Small intestine (tissue), 7 donors: ENCODE data around the gene DHX35. TPM values are rescaled to one million over a fixed set of nuclear protein-coding genes. Genes with fewer than 3 reads are reported as not detected.
A peak's percentile ranks its signal among the peaks of the same experiment; 100 is the strongest.
"Not testable (repeated sequence)": the region's sequence is repeated elsewhere in the genome, so short reads cannot be mapped to it uniquely, and the experiment has no call there.

Experiments
- DNase-seq, 2 donors: peaks; one replicate each; pipeline versions ENCODE4 v3.0.0 to v3.0.0-alpha.2; 2013
- FAIRE-seq: peaks from 2 replicates; lab custom pipeline; 2012; peaks lifted over from hg19 to GRCh38; lab: Jason Lieb, UNC
- H3K27ac ChIP-seq, 3 donors: one replicate each; pipeline ENCODE4 v1.5.1; 2013; ENCODE audit warnings: low read length in 2 of 3, mild to moderate bottlenecking in 2 of 3, control low read depth in 1 of 3, inconsistent platforms in 1 of 3, low read depth in 1 of 3, moderate library complexity in 1 of 3
- H3K27me3 ChIP-seq, 3 donors: one replicate each; pipeline ENCODE4 v1.6.1; 2013; ENCODE audit warnings: low read length in 3 of 3, inconsistent platforms in 1 of 3; ENCODE audit not compliant: control insufficient read depth in 3 of 3, insufficient read depth in 3 of 3
- H3K36me3 ChIP-seq, 3 donors: one replicate each; pipeline ENCODE4 v1.6.1; 2013; ENCODE audit warnings: low read length in 3 of 3, inconsistent platforms in 1 of 3, low read depth in 1 of 3, mild to moderate bottlenecking in 1 of 3, moderate library complexity in 1 of 3; ENCODE audit not compliant: control insufficient read depth in 3 of 3, insufficient read depth in 2 of 3
- H3K4me1 ChIP-seq, 3 donors: one replicate each; pipeline ENCODE4 v1.6.1; 2013; ENCODE audit warnings: low read length in 2 of 3, inconsistent platforms in 1 of 3, low read depth in 1 of 3, mild to moderate bottlenecking in 1 of 3, moderate library complexity in 1 of 3; ENCODE audit not compliant: control insufficient read depth in 3 of 3, insufficient read depth in 2 of 3
- H3K4me3 ChIP-seq, 3 donors: one replicate each; pipeline ENCODE4 v1.5.1; 2013; ENCODE audit warnings: low read length in 3 of 3, control low read depth in 1 of 3, inconsistent platforms in 1 of 3, low read depth in 1 of 3, mild to moderate bottlenecking in 1 of 3, moderate library complexity in 1 of 3
- H3K9me3 ChIP-seq, 2 donors: one replicate each; pipeline ENCODE4 v1.6.1; 2013; ENCODE audit warnings: low read depth in 1 of 2, low read length in 1 of 2; ENCODE audit not compliant: control insufficient read depth in 2 of 2, insufficient read depth in 1 of 2
- WGBS, 3 donors: extraction: QIAGEN DNeasy Blood & Tissue Kit; methylation state at CpG; one replicate each; pipeline ENCODE4 v1.1.7; 2013; 5-methylcytosine and 5-hydroxymethylcytosine counted together
- polyA plus RNA-seq, 4 donors: library from polyadenylated mRNA; stranded (reverse) in 3 of 4; unstranded in 1 of 4; fragments of 200-250 nt in 3 of 4; fragments of 120-200 nt in 1 of 4; gene quantifications; one replicate each; pipeline versions ENCODE4 v1.2.1 to v1.2.3, GENCODE V29; 2013
- donor health status: healthy with polysubstance abuse.
- donor health status: control.
- donor health status: control.
- donor health status: Bipolar disorder and iron deficiency.
- donor health status: healthy.

DHX35 gene
- polyA plus RNA-seq, 4 donors = 6.5 to 10.8 (median 8.5) TPM

DNA sequence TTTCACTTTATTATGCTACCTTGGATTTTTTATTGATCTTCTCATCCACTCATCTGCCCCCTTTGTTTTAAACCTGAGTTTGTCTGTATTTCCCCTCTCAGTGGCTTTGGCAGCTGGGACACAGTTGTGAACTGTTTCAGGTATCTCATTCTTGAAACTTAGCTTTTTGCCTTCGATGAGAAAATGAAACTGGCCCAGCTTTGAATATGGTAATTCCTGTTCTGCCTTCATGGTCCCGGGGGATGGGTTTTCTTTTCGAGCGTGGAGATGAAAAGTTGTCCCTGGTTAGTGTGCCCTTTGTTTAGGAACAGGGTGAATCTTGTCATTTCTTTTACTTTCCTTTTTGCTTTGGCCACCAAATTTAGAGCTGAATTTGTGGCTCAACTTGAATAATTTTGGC, 25.6 kb downstream of the DHX35 start:
- Histone ChIP-seq H3K9me3 (no peaks in the 10 kb centered on the region), H3K36me3 (peaks cover 0 to 9% (median 2%) of the 10 kb centered on the region in 3 donors), H3K4me1 (peaks cover 0 to 7% (median 5%) of the 10 kb centered on the region in 3 donors), H3K4me3 (no peak overlapping the region), H3K27ac (no peak overlapping the region), H3K27me3 (no peaks in the 10 kb centered on the region)
- WGBS, 3 donors = 70 to 83% (median 71%) methylated on average over 4 of the region's 4 CpGs
- FAIRE-seq (no peak), DNase-seq (no peak)

DNA sequence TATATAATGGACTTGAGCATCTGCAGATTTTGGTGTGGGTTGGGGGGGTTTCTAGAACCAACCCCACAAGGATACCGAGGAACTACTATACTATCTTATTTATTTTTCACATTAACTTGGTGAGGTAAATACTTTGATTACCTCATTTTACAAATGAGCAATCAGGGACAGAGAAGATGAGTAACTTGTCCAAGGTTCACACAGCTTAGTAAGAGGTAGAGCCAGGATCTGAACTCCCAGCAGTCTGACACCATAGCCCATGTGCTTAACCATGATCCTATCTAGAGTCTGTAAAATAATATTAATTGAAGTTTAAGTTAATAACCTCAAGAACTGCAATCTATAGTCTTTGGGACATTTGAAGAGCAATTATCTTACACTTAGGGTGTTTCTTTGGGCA, 28.6 kb downstream of the DHX35 start:
- DNase-seq (peak in 1 of 2 donors; percentile 62), FAIRE-seq (no peak)
- Histone ChIP-seq H3K27ac (no peak overlapping the region), H3K36me3 (peaks cover 0 to 16% (median 2%) of the 10 kb centered on the region in 3 donors), H3K4me1 (peaks cover 0 to 7% (median 3%) of the 10 kb centered on the region in 3 donors), H3K27me3 (no peaks in the 10 kb centered on the region), H3K4me3 (no peak overlapping the region), H3K9me3 (no peaks in the 10 kb centered on the region)
- 45 to 79% (median 46%) methylated on average over 1 of the region's 1 CpG for WGBS, 3 donors

DNA sequence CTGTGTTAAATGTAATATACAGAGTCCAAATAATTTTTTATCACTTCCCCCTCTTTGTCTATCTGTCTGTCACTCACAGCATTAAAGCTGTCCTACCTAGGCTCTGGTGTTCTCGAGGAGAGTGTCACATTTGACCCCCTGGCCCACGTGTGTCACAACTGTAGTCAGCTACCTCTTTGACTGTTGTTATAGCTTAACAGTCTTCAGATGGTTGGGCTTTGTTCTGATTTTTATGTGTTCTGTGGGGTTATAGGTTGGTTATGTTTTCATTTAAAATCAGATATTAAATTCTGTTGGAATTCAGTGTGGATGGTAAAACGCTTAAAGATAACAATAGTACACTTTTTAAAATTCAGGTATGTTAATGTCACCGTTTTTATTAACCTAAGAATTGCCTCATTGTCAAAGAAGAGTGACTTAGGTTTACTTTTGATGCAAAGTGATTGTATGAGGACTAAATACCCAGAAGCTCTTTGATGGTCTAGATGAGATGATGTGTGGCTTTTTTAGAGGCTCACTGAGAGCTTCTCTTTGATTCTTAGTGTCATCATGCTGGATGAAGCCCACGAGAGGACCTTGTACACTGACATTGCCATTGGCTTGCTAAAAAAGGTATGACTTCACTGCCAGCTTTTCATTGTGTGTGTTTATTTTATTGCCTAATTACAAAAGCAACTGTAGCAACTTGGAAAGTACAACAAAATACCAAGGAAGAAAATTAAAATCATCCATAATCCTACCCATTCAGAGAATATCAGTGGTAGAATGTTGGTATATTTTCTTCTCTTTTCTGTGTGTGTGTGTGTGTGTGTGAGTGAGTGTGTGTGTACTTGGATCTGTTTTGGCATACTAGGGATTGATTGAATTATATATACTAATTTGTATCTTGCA, 29.9 kb downstream of the DHX35 start:
- peaks cover 0 to 2% (median 0%) of the 10 kb centered on the region in 3 donors for H3K4me1 ChIP-seq
- H3K27me3 ChIP-seq = no peaks in the 10 kb centered on the region
- WGBS, 3 donors = 71 to 81% (median 75%) methylated on average over 5 of the region's 5 CpGs
- DNase-seq = no peak
- H3K4me3 ChIP-seq = no peak overlapping the region
- H3K9me3 ChIP-seq = no peaks in the 10 kb centered on the region
- FAIRE-seq = no peak
- H3K36me3 ChIP-seq = peaks cover 0 to 18% (median 2%) of the 10 kb centered on the region in 3 donors
- H3K27ac ChIP-seq = no peak overlapping the region

DNA sequence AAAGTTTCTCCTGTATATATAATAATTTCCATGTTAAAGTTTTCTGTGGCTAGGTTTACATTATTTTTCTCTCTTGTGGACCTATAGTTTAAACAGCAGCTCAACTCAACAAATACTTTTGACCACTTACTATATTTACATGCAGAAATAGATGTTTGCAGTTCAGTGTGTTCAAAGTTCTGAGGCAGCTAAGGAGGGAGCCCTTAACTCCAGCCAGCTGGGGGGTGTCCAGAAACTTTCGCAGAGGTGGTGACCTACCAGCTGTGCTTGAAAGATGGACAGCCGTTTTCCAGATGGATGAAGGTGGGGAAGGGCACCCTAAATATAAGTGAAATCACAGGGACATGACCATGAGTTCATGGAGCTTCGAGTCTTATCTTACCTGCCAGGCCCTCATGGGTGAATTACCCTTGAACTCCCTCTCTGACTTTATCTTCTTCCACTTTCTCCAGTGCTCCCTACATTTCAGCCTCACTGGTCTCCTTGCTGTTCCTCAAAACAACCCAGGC, 33.4 kb downstream of the DHX35 start:
- 65 to 79% (median 75%) methylated on average over 3 of the region's 3 CpGs for WGBS, 3 donors
- DNase-seq = no peak
- no peak for FAIRE-seq
- H3K9me3 ChIP-seq = no peaks in the 10 kb centered on the region
- no peaks in the 10 kb centered on the region for H3K4me1 ChIP-seq
- H3K4me3 ChIP-seq = no peak overlapping the region
- H3K27me3 ChIP-seq = no peaks in the 10 kb centered on the region
- no peak overlapping the region for H3K27ac ChIP-seq
- peaks cover 3 to 29% (median 5%) of the 10 kb centered on the region in 3 donors for H3K36me3 ChIP-seq

DNA sequence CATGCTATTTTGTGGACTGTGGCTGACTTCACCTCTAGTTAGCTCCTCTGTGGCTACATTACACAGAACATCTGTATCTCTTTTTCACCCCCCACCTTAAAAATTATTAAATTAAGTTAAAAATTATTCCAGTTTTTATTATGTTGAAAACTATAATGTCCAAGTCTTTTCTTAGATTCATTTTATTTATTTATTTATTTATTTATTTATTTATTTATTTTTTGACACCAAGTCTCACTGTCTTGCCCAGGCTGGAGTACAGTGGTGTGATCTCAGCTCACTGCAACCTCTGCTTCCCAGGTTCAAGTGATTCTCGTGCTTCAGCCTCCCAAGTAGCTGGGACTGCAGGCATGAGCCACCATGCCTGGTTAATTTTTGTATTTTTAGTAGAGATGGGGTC, 34.7 kb downstream of the DHX35 start:
- 83 to 100% (median 96%) methylated on average over 1 of the region's 1 CpG for whole genome bisulfite sequencing, 3 donors
- not testable (repeated sequence) for H3K27ac ChIP-seq, FAIRE-seq, H3K9me3 ChIP-seq, H3K4me3 ChIP-seq, H3K27me3 ChIP-seq, DNase-seq, H3K4me1 ChIP-seq
- peaks cover 3 to 33% (median 7%) of the 10 kb centered on the region in 3 donors for H3K36me3 ChIP-seq

DNA sequence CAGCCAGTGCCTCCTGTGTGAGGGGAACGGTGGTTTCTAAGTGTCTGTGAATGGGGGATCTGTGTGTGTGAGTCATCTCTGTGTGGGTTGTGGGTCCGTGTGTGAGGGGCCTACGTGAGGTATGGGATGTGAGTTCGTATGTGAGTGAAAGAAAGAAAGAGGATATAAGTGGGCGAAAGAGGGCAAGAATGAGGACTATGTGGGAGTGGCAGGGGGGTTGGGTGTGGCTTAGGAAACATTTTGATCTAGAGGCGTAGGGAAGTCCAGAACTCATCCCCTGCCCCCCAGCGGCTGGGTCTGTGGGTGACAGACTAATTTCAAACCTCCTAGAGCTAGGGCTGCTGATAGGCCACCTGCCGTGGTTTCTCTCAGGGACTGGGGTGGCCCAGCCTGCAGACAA, 35.5 kb downstream of the DHX35 start:
- no peaks in the 10 kb centered on the region for H3K9me3 ChIP-seq
- no peak for DNase-seq
- FAIRE-seq = no peak
- no peak overlapping the region for H3K4me3 ChIP-seq
- H3K27ac ChIP-seq = no peak overlapping the region
- H3K4me1 ChIP-seq = no peaks in the 10 kb centered on the region
- H3K27me3 ChIP-seq = no peaks in the 10 kb centered on the region
- 55 to 84% (median 80%) methylated on average over 8 of the region's 8 CpGs for WGBS, 3 donors
- peaks cover 4 to 37% (median 11%) of the 10 kb centered on the region in 3 donors for H3K36me3 ChIP-seq

DNA sequence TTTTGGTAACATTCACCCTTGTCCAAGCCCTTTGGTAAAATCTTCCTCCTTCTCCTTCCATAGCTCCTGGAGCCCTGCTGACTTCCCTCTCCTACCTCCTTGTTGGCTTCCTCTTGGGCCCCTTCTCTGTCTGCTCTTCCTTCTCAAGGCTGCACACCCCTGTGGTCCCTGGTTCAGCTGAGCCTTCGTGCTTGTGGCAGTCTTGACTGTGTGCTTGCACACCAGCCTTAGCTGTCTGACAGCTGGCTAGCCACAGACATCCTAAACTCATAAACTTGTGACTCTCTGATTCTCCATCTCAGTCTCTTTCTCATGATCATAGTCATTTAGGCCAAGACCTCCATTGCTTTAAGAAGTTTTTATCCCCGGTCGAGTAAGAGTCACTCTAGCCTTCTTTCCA, 37.1 kb downstream of the DHX35 start:
- peaks cover 8 to 36% (median 16%) of the 10 kb centered on the region in 3 donors for H3K36me3 ChIP-seq
- no peak for FAIRE-seq

DNA sequence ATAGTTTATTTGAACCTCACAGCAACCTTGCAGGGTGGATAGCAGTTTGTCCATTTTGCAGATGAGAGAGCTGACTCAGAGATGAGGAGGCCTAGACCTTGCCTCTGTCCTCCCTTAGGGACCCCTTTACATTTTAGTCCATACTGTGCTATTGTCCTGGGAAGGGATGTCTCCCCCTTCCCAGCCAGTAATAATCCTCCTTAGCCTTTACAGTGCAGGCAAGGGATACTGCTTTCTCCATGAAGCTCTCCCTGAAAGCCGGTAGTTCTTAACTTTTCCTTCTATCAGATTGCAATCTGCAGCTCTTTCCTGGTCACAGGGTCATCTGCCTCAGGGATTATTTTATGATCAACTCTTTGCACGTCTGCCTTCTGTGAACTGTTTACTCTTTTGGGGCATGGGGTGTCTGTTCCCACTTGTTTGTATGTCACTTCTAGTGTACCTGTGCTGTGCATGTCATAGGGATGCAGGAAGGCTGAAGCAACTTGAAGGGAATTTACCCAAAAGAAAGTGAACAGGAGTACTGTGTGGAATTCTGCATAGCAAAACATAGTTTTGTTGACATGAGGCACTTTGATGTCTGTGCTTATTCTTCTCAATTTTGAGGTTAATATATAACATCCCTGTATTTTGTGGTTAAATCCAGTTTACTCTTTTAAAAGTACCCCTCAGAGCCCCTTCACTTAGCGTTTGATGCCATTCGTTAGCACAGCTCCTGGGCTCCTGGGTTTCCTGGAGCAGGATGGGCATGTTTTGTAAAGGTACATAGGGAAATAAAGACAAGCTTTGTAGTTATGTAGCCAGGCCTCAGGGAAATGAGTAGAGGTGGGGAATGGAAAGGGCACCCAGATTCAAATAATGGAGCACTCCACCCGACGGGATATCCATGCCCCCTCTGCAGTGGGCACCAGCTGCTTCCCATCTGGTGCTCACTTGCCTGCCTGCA, 38.1 kb downstream of the DHX35 start:
- no peak for DNase-seq
- H3K27me3 ChIP-seq = no peaks in the 10 kb centered on the region
- H3K27ac ChIP-seq = no peak overlapping the region
- WGBS, 3 donors = 83 to 93% (median 88%) methylated on average over 6 of the region's 6 CpGs
- H3K4me1 ChIP-seq = no peaks in the 10 kb centered on the region
- no peaks in the 10 kb centered on the region for H3K9me3 ChIP-seq
- no peak overlapping the region for H3K4me3 ChIP-seq
- no peak for FAIRE-seq
- peaks cover 8 to 40% (median 16%) of the 10 kb centered on the region in 3 donors for H3K36me3 ChIP-seq

More for the DNA sequence above, 37.1 kb downstream of the DHX35 start:
- no peak overlapping the region for H3K27ac ChIP-seq
- H3K9me3 ChIP-seq = no peaks in the 10 kb centered on the region
- no peak overlapping the region for H3K4me3 ChIP-seq
- WGBS, 3 donors = 75 to 89% (median 88%) methylated on average over 3 of the region's 3 CpGs
- H3K4me1 ChIP-seq = no peaks in the 10 kb centered on the region
- DNase-seq = no peak
- H3K27me3 ChIP-seq = no peaks in the 10 kb centered on the region
